NCI-H2171 (cell line): ENCODE measurements around the gene EIF2AK2.

Source experiments
- DNase-seq: peaks from one replicate; lab custom pipeline; 2025; lab: John Stamatoyannopoulos, UW

Gene EIF2AK2

DNA sequence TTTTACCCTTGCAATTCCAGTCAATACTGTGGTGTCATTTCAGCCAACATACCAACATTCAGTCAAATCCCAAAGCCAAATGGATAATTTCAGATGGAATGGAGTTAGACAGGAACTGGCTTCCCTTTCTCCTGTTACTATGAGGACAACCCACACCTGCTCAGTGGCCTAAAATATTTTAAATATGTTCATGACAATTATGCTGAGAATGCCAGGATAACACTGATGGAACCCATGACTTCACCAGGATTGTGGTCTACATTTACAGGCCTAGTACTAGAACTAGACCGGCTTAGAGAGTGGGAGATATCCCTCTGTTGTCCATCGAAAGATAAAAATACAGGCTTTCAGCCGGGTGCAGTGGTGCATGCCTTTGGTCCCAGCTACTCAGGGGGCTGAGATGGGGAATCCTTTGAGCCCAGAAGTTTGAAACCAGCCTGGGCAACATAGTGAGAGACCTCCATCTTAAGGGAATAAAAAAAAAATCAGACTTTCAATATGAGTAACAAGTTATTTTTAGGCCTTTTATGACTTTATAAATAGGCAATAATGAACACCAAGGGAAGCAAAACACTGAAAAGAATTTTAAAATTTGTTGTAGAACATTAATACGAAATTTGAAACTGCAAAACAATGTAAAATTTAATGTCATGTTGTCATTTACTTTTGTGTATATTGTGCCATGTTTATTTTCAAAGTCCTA, 58.2 kb downstream of the EIF2AK2 start:
- no peak for DNase-seq

DNA sequence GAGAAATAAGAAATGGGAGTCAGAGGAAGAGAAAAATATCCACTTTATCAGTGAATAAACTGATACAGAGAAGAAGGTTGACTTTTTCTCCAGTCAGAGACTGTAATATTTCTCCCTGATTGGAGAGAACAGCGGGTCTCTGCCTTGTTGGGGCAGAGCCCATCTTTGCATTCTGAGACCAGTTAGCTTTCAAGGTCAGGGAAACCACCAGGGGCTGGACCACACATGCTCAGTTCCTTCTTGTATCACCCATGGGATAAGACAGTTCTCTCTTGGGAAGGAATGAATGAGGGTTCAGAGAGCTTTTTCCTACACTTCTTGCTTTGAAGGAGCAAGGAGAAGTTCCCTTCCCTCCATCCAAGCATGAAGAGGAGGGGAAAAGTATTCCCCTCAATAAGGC, 60.2 kb downstream of the EIF2AK2 start:
- no peak for DNase-seq

DNA sequence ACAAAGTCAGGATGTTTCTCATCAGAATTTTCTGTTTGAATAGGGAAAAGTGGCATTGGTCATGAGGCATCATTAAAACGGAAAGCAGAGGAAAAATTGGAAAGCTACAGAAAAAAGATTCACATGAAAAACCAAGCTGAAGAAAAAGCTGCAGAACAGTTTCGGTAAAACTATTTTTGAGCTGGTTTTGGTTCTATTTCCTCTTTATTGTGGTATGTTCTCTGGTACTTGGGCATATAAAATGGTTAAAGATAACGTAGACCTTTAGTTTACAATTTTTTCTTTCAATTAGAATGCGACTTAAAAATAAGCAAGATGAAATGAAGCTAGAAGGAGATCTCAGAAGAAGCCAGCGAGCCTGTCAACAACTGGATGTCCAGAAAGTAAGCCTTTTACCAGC, 64.9 kb downstream of the EIF2AK2 start:
- DNase-seq = no peak

DNA sequence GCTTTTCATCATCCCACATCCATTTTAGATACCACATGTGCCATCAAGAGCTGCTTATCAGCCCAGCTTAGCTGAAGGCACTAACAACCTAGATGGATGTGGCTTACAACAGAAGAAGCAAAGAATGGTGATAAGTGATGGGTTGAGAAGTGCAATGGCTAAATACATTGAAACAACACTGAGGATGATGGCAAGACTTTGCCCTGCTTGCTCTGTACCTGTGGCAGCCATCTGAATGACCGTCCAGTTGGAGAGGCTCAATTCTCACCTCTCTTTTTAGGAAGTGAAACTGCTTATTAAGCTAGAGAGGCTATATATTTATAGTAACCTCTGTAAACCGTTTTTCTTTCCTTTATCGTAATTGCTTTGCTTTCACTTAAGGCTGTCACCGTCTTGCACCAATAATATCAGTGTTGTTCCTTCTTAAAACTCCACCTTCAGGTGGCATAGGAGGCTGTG, 66.7 kb downstream of the EIF2AK2 start:
- no peak for DNase-seq

DNA sequence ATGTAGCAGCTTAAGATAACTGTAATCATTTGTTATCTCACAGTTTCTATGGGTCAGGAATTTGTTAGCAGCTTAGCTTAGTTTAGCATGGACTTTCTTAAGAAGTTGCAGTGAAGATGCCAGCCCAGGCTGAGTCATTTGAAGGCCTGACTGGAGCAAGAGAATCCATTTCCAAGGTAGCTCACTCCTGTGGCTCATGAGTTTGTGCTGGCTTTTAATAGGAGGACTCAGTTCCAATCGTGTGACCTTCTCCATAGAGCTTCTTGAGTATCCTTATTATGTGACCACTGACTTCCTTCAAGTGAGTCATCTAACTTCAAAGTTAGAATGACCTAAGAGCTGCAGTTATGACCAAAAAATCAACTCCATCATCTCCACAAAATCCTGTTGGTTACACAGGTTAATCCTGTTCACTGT, 71.0 kb downstream of the EIF2AK2 start:
- DNase-seq = no peak

DNA sequence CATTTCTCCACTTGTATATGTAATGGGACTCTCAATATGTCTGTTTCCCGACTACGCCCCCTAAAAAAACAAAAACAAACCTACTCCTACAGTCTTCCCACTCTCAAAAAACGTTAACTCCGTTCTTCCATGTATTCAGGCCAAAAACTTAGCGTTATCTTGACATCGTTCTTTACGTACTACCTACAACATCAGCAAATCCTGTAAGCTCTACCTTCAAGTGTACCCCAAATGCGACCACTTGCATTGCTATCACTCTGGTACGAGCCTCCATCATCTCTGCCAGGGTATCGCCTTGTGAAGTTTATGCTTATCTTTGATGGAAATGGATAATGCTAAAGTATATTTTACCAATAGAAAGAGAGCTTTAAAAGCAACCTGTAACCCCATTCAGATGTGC, 72.0 kb downstream of the EIF2AK2 start:
- no peak for DNase-seq

DNA sequence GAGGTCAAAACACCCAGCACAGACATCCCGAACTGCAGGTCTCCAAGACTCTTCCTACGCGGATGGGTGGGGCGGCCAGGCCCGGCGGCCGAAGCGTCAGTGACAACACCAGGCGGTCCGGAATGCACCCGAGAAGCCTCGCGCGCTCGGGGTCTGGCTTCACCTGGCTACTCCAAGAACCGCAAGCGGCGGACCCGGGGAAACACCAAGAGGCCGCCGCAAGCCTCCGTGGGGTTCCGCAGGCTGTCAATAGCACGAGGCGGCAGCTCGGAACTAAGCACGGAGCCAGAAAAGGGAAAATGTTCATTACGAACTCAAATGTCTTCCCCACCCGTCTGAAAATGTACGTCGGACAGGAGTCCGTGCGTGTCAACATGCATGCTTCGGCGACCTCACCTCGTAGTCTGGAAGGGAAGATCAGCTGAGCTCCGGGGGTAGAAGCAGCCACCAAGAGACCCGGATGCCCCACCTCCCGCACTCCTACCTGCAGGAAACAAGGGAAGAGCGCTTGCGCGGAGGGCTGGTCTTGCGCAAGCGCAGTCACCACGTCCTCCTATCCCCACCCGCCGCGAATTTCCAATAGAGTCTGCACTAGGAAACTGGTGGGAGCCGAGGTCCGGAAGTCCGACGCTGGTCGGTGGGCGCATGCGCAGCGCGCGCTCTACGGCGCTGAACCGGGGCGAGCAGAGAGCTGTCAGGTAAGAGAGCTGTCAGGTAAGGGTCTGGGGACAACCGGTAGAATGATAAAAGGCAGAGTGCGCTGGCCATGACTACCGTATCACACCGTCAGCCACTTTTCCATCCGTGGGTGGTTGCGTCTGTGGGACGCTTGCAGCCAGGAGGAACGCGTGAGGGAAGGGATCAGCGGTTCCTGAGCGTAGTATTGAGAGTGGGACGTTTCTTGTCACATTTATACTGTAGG, 72.6 kb downstream of the EIF2AK2 start, which contains the start of the genes GPATCH11 and HEATR5B:
GPATCH11 (plus strand) TSS at position 646 of the 922 bp plus-strand sequence. CDS start 3,864 bp downstream, outside the sequence.
HEATR5B (minus strand) TSS at position 500 of the 922 bp plus-strand sequence. CDS start 958 bp downstream, outside the sequence.
- DNase-seq = peak; percentile 95

DNA sequence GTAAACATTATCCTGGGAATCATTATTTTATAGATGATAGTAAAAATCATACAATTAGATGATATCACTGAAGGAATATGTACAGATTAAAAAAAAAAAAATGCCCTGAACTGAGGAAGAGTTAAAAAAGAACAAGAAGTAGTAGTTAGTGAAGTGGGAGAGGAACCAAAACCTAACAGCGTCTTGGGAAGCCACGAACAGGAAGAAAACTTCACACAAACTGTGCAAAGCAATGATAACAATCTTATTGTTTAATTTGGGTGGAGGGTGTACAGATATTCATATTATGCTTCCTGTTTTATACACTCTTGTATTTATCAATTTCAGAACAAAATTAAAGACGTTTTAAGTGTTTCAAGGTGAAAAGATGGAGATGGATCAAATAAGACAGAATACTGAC, 76.1 kb downstream of the EIF2AK2 start:
- DNase-seq = no peak

DNA sequence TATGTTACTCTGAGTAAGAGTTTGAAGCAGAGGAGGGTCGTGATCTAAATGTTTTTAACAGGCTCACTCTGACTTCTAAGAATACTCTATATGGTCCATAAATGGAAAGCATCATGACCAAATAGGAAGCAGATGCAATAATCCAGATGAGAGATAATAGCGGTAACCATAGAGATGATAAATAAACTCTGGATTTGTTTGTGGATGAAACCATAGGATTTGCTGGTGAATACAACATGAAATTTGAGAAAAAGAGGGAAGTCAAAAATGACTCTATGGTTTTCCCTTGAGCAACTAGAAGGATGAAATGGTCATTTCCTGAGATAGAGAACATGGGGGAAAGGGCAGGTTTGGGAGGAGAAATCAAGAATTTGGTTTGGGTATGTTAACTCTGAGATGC, 76.5 kb downstream of the EIF2AK2 start:
- no peak for DNase-seq

DNA sequence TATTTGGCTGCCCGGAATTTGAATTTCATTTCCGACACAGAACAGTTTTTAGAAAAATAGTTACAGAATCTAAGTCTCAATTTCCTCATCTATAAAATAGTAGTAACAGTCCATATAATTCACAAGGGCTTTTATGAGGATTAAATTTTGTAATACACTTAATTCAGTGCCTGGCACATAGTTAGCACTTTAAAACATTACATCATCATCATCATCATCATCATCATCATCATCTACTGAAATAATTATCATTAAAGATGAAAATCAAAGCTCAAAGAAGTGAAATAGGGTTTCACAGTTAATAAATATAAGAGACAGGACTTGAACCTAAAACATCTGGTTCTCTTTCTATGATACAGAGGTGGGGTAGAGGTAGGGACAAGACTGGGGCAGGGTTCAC, 85.8 kb downstream of the EIF2AK2 start:
- no peak for DNase-seq

DNA sequence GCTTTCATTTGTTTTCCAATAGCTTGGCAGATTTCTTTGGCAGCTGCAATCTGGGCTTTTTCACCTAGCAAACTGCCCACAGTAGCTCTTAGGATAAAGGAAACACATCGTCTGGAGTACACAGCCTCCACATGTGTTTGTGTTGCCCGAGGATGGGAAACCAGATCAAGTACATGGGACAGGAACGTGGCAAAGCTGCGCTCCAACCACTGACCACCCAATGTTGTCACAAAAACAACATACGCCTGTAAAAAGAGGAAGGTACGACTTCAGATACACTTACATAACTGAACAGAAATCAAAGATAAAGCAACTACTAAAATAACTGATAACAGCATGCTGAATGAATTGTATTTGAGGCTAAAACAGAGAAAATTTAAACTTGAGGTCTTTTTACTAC, 88.1 kb downstream of the EIF2AK2 start:
- no peak for DNase-seq

DNA sequence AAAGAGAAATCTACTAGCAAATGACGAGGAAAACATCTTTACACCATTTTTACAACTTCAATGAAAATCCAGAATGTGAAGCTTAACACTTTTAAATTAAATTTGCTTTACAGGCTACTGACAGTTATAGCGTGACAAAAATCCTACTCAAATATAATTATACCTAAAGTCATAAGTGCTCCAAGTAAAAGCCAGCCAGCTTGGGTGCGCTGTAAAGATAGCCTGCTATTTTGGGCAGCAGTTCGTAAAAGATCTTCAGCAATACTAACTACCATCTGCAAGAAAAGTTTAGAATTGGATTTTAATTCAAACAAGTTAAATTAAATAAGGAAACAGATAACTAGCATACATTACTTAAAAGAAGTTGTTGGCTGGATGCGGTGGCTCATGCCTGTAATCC, 95.0 kb downstream of the EIF2AK2 start:
- DNase-seq = no peak

DNA sequence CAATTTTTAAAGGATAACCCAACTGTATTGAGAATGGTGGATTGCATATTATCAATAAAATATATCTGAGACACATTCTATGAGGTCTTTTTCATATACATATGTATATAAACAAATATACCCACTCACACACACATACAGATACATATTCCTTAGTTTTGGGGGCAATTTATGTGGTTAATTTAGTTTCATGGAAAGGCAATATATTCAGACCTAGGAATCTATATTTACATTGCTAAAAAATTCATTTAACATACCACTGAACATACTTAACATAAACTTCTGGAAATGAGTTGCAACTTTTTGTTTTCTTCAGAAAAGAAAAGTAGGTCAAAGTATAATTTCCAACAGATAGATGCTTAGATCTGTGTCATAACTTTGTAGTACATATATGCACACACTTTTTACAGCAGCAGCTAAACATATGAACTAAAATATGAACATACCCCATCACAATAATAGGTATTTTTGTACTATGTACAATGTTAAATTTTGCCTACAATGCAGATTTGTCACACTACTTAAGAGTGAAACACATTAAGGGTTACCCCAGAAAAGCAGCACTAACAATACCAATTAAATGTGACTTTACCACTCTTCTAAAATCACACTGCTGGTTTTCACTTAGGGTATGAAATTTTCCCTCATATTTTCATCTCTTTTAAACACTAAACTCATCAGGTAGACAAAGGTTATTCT, 95.6 kb downstream of the EIF2AK2 start:
- DNase-seq = no peak

DNA sequence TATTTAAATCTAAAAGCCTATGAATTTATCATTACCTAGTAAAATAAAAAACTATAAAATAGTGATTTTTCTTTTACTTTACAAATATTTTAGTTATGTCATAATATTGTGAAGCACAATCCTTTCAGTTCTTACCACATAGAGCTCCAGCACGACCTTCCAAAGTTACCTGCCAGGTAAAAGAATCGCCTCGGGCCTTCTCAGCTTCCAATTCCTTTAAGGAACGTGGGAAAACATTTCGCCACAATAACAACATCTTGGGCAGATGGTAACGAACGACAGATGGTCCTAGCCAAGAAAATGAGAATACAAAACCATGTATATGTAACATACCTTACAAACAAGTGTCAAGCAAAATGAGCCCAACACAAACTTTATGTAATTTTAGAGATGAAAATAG, 96.3 kb downstream of the EIF2AK2 start:
- DNase-seq = peak; percentile 9

DNA sequence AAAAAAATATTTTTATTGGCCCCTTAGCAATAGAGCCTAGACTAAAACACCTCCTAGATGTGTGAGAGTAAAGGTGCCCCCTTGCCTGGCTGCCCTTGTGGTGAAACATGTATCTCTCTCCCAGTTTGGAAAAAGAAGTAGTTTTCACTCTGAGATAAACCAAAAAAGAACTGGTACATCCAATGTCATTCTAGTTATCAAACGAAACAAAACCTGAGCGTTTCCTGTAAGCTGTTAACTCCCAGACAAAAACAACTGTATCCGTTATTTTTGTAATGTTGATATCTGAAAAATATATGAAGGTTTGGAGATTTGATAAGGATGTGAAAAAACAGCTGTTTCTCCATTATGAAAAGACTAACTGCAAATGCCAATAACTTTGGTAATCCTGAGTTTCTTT, 96.9 kb downstream of the EIF2AK2 start:
- no peak for DNase-seq

DNA sequence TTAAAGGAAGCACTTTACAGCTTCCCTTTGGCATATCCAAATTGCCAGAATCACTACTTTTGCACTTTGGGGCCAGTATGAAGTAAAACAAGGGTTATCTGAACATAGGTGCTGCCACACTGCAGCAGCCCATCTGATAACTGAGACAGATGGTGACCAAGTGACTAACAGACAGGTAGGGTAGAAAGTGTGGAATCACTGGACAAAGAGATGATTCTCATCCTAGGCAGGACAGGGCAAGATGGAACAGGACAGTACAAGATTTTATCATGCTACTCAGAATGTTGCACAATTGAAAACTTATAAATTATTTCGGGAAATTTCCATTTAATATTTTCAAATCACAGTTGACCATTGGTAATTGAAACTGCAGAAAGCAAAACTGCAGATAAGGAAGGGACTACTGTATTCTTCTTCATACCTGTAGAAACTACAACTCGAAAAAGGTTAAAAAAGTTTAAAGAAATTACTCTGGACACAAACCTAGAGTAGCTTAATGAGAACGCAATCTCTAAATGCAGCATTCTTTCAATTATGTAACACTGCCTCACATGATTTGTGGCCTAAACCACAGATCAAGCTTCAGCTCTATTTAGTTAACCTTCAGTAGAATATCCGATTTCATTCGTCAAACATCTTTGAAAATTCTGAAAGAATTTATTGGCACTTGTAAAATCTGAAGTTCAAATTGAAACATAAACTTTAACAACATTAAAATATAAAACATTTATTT, 104.0 kb downstream of the EIF2AK2 start:
- DNase-seq = no peak
